Measurements from ENCODE around the gene TM9SF1. TPM values are rescaled to one million over a fixed set of nuclear protein-coding genes. Genes with fewer than 3 reads are reported as not detected.

TM9SF1 gene
- total and polyA plus RNA-seq, 2 of the 13 experiments (the other 11 are each of a cell fraction or from before 2014, with no cell fraction given): 83.2 to 110 TPM

GRCh38 chr14:24212924-24213865, 18.0 kb upstream of the TM9SF1 start, which contains the start of gene CHMP4A (continued):
- TF ChIP-seq ZNF543 (CRISPR knock-in tag; IDR thresholded peaks at IDR 0.05) (peak; percentile 99), ZNF674 (CRISPR knock-in tag; IDR thresholded peaks at IDR 0.05; ENCODE audit: low read depth) (no peak), ZNF180 (CRISPR knock-in tag; IDR thresholded peaks at IDR 0.05; ENCODE audit: borderline replicate concordance, low read depth) (peak; percentile 96), SRSF4 (IDR thresholded peaks at IDR 0.05; ENCODE audit: low read depth, low read length, poor library complexity, severe bottlenecking) (peak; percentile 84), ZNF124 (CRISPR knock-in tag; IDR thresholded peaks at IDR 0.05) (peak; percentile 24; the same call in 1 of the 2 replicates), ZFP37 (CRISPR knock-in tag; IDR thresholded peaks at IDR 0.05; ENCODE audit: borderline replicate concordance) (peak; percentile 97), ESRRA (CRISPR knock-in tag; IDR thresholded peaks at IDR 0.05; ENCODE audit: low read depth) (peak; percentile 86), ZMAT5 (CRISPR knock-in tag; IDR thresholded peaks at IDR 0.05; ENCODE audit: borderline replicate concordance, low read depth) (no peak), CENPX (CRISPR knock-in tag; IDR thresholded peaks at IDR 0.05) (no peak), ZBTB3 (CRISPR knock-in tag; IDR thresholded peaks at IDR 0.05; ENCODE audit: borderline replicate concordance, low read depth) (peak; percentile 89; the same call in 1 of the 2 replicates), ZNF550 (CRISPR knock-in tag; IDR thresholded peaks at IDR 0.05; ENCODE audit: borderline replicate concordance) (peak; percentile 90), MEIS2 (CRISPR knock-in tag; IDR thresholded peaks at IDR 0.05) (peak; percentile 96), ZKSCAN1 (IDR thresholded peaks at IDR 0.05; ENCODE audit: low read length) (no peak), PTBP1 (IDR thresholded peaks at IDR 0.05; ENCODE audit: low read depth, low read length, poor library complexity, severe bottlenecking) (peak; percentile 96), ZC3H13 (CRISPR knock-in tag; IDR thresholded peaks at IDR 0.05) (peak; percentile 96), ZNF777 (CRISPR knock-in tag; IDR thresholded peaks at IDR 0.05) (peak; percentile 89), ZNF720 (CRISPR knock-in tag; IDR thresholded peaks at IDR 0.05) (no peak), MAFF (IDR thresholded peaks at IDR 0.05; ENCODE audit: low read depth, low read length) (peak; percentile 32; the same call in 1 of the 2 replicates), ATF7 (IDR thresholded peaks at IDR 0.05) (no peak), ATF7 (CRISPR knock-in tag; IDR thresholded peaks at IDR 0.05) (peak; percentile 85), ZNF138 (CRISPR knock-in tag; IDR thresholded peaks at IDR 0.05; ENCODE audit: low read depth) (peak; percentile 80), ERF (CRISPR knock-in tag; IDR thresholded peaks at IDR 0.05) (peak; percentile 99), GTF3A (CRISPR knock-in tag; conservative IDR thresholded peaks at IDR 0.05) (peak; percentile 99; the same call in 1 of the 2 replicates), ZNF614 (CRISPR knock-in tag; IDR thresholded peaks at IDR 0.05; ENCODE audit: borderline replicate concordance) (peak; percentile 98), MEIS1 (CRISPR knock-in tag; IDR thresholded peaks at IDR 0.05; ENCODE audit: borderline replicate concordance) (peak; percentile 97), ZNF598 (CRISPR knock-in tag; IDR thresholded peaks at IDR 0.05; ENCODE audit: borderline replicate concordance) (peak; percentile 99), PRMT3 (CRISPR knock-in tag; IDR thresholded peaks at IDR 0.05; ENCODE audit: borderline replicate concordance, low read depth) (no peak), ZNF17 (CRISPR knock-in tag; IDR thresholded peaks at IDR 0.05) (no peak)
- TF ChIP-seq, protein P1, sequence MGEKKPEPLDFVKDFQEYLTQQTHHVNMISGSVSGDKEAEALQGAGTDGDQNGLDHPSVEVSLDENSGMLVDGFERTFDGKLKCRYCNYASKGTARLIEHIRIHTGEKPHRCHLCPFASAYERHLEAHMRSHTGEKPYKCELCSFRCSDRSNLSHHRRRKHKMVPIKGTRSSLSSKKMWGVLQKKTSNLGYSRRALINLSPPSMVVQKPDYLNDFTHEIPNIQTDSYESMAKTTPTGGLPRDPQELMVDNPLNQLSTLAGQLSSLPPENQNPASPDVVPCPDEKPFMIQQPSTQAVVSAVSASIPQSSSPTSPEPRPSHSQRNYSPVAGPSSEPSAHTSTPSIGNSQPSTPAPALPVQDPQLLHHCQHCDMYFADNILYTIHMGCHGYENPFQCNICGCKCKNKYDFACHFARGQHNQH (CRISPR knock-in tag; IDR thresholded peaks at IDR 0.05): peak; percentile 94; the same call in 1 of the 2 replicates
- TF ChIP-seq, protein P2, sequence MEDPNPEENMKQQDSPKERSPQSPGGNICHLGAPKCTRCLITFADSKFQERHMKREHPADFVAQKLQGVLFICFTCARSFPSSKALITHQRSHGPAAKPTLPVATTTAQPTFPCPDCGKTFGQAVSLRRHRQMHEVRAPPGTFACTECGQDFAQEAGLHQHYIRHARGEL (CRISPR knock-in tag; IDR thresholded peaks at IDR 0.05): peak; percentile 25
